Ammon's horn (tissue), 1 donor: ENCODE data around the gene ANTXRL.
"Not testable (repeated sequence)": the region's sequence is repeated elsewhere in the genome, so short reads cannot be mapped to it uniquely, and the experiment has no call there.

Experiments
- DNase-seq: peaks from one replicate; pipeline ENCODE4 v3.0.0-alpha.2; 2016; ENCODE audit warnings: low spot score

Gene ANTXRL

DNA sequence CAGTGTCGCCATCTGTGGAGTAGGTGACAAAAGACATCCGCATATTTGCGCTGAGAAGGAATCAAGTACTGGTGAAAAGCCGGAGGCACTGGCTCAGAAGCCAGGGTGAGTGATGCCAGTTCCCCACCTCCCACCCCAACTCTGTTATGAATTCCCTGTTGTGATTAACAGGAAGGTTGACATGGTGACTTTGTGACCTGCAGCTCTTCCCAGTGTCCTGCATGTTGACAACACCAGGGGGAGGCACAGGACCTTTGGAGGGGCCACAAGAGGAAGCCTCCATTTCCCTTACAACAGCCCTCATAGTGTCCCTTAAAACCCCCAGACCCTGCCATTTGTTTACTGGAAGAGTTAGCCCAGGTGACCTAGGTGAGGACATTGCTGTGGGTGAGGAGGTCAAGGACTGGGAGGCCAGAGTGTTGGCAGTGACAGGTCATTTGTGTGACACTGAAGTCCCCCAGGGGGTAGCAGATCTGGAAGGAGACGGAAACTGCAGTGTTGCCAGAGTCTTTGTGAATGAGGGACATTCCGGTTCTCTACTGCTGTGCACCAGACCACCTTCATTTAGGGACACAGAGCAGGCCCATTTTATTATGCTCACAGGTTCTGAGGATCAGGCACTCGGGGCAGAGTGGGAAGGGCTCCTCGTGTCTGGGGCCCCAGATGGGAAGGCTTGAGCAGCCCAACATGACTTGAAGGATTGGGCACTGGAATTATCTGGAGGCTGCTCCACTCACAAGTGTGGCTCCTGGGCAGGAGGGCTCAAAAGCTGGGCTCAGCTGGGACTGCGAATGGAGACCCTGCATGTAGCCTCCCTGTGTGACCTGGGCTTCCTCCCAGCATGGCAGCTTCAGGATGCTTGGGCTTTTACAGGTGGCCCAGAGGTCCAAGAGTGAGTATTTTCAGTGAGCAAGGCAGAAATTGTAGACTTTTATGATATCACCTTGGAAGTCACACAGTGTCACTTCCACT lies 13.0 kb upstream of the ANTXRL start:
- DNase-seq = no peak

DNA sequence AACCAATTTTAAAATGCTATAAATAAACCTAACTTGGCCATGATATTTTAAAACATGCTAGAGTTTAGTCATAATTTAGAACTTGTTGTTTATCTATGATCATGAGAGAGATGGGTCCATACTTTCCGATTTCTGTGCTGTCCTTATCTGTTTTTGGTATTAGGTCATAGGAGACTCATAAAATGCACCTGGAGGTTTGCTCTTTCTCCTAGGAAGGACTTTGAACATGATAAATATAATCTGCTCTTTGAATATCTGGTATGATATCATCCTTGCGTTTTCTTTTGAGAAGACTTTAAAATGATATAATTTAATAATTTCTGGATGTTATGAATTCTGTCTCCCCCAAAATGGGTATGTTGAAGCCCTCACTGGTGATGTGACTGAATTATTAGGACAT lies 9.0 kb upstream of the ANTXRL start:
- no peak for DNase-seq

DNA sequence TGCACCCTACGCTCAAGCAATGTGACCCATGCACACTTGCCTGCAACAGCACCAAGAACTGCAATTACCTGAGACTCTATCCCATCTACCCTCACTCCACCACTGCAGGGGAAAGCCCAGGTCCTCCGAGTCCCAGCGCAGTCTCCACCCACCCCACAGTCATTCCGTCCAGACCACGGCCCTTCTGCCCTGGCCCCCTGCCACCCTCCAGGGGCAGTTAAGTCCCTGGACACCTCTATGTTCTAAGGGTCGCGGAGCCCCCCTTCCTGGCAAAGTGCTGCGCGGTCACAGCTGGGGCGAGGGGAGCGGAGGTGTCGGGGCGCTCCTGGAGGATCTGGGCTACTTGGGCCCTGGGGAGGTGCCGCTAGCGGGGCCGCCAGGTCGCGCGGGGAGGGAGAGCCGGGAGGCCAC lies 4.4 kb upstream of the ANTXRL start:
- not testable (repeated sequence) for DNase-seq

DNA sequence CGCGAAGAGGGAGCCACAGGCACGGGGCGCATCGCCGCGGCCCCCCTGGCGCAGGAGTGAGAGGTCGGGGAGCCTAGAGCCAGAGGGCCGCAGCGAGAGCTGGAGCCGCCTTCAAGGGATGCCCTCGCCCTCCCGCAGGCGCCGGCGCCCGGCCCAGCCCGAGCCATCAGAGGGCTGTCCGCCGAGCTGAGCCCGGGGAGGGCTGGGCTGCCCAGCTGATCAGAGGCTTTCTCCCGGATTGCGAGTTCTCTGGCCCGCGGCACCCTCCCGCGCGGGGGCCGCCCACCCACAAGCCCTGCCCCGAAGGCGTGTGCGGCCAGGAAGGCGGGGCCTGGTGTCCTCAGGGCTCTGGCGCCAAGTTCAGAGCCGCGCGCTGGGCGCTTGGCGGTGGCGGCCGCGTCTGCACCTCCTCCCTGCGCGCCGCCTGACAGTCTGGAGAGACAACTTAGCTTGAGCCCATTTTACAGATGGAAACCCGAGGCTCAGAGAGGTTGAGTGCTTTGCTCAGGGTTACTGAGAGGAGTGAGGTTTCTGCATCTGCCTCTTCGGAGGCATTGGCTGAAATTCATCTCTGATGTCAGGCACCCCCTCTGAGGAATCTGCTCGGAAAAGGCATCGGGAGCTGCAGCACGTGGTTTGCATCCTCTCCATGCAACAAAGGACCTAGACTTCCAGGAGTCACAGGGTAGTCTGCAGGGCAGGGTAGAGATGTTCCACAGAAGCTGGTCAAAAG lies 3.8 kb upstream of the ANTXRL start:
- peak; percentile 92 for DNase-seq

DNA sequence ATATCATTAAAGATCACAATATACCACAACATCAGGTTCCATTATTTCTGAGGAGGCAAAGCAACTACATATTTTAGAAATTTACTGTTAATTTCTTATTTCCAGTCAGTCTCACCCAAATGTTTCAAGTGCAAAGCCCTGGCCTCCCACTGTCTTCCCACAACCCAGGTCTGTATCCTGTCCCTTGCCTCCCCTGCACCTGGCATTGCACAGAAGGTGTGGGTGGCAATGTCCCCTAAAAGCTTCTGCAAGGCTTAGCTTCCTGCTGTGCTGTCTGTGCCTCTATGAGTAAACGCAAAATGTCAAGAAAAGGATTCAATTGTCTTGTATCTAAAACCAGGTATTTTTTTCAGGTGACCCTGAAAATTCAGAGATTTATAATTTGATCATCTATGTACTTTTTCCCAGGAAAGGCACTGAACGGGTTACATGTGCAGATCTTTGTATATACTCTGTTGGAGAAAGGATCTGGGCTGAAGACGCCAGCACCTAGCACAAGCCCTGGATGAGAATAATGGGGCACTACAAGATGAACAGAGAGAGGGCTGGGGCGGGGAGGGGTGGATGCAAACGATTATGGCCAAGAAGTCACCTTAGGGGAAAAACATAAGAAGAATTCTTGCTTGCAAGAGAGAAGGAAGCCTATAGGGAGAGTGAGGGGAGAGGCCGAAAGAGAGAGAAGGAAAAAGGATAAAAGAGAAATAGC lies 3.1 kb upstream of the ANTXRL start:
- DNase-seq = no peak

DNA sequence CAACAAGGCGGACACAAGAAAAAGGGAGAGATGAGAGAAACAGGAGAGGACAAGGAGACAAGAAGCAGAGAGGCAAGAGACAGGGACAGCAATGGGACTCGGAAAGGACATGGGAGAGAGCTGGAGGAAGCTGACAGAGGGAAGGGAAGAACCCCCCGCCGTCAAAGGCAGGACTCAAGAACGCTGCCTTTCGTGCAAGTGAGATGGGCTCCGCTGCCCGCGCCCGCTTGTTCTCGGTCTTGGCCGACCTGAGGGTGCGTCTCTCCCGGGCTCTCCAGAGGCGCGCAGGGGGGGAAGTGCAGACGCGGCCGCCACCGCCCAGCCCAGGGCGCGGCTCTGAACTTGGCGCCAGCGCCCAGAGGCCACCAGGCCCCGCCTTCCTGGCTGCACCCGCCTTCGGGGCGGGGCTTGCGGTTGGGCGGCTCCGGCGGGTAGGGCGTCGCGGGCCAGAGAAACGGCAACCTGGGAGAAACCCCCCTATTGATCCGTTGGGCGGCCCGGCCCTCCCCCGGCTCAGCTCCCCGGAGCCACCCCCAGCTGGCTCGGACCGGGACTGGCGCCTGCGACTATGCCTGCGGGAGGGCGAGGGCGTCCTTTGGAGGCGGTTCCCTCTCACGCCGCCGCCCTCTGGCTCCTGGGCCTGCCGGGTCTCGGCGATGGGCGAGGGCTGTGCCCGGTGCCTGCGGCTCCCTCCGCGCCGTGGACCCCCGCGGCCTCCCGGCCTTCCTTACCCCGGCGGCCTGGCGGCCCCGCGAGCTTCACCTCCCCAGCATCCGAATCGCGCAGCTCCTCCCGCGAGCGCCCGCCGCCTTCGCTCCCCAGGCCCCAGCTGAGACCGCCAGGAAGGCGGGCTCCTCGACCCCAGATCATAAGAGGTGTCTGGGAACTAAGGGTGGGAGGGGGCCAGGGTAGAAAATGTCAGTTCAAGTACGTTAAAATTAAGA lies 2.2 kb upstream of the ANTXRL start:
- DNase-seq = peak; percentile 90

DNA sequence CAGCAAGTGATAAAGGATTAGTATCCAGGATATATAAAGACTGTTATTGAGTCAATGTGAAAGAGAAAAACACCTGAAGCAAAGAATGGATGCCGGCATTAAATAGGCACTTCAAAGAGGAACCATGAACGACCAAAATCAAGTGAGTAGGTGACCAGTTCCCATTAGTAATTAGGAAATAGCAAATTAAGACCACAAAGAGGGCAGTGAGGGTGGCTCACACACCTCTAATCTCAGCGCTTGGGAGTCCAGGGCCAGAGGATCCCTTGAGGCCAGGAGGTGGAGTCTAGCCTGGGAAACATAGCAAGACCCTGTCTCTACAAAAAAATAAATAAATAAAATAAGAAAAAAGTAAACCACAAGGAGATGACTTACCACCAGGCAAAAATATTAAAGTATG lies 1.5 kb upstream of the ANTXRL start:
- no peak for DNase-seq

DNA sequence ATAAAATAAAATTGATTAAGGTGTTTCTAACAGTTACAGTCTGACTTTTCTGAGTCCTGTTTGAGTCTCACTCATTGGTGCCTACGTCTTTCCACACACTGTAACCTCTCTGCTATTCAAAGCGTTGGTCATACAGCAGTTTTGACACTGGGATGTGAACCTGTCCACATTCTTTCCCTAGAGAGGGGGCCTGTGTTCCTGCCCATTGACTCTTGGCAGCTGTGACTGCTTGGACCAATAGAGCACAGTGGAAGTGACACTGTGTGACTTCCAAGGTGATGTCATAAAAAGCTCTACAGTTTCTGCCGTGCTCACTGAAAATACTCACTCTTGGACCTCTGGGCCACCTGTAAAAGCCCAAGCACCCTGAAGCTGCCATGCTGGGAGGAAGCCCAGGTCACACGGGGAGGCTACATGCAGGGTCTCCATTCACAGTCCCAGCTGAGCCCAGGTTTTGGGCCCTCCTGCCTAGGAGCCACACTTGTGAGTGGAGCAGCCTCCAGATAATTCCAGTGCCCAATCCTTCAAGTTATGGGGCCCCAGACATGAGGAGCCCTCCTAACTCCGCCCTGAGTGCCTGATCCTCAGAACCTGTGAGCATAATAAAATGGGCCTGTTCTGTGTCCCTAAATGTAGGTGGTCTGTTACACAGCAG lies 704 bp upstream of the ANTXRL start:
- DNase-seq = no peak

DNA sequence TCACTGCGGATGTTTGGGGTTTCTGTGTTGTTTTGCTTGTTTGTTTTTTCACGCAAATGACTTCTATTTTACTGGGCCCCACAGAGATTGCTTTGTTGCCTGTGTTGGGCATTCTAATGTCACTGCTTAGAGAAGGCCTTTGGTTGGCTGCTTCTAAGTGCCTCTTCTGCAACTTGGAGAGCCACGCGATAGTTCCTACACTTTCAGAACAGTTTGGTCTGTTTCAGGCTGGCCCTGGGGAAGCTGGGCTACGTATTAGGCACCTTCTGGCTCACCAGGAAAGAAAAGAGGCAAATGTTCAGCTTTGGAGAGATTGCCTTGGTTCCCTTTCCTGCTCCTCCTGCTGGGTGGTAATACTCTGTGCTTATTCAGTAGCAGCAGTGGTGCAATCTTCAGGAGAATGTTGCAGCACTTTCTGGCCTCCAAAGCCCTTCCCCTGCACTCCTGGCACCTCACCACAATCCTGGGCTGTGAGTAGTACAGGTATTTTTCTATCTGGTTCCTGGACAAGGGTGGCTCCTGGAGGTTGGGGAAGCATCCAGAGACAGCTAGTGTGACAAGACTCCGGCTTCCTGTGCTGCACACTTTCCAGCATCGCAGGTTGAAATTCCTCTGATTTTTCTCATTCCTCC lies 1.2 kb downstream of the ANTXRL start:
- no peak for DNase-seq

DNA sequence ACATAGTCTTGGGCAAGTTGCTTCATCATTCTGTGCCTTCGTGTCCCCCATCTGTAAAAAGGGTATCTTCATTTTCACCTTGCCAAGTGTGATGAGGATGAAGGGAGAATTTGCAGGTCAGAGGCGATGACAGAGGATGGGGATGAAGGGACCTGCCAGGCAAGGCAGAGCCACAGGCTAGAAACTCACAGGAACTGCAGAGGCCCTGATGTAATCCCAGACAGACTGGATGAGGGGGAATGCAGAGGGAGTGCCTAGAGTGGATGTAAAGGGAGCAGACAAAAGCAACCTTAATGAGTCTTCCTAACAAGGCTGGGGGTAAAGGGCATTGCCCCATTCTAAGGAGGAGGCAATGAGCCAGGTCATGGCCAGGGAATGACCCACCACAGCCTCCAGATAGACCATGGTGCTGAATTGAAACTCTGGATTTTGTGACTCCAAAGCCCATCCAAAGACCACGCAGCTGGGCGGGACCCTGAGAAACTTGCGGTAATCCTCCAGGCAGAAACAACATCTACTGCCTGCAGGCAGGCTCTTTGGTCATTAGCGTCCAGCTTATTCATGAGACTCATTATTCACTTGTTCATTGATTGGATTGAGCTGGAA lies 1.9 kb downstream of the ANTXRL start:
- DNase-seq = no peak

DNA sequence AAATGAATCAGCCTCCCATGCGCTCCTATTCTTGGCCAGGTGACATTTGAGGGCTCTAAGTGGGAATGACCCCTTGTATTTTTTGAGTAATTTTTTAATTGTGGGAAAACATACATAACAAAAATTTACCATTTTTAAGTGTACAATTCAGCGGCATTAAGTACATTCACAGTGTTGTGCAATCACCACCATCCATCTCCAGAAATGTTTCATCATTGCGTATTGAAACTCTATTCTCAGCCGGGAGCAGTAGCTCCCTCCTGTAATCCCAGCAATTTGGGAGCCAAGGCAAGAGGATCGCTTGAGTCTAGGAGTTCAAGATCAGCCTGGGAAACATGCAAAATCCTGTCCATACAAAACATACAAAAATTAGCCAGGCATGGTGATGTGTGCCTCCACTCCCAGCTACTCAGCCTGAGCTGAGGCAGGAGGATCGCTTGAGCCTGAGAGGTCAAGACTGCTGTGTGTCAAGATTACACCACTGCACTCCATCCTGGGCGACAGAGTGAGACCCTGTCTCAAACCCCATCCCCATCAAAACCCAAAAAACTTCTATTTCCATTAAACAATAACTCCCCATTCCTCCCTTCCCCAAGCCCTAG lies 2.5 kb downstream of the ANTXRL start:
- no peak for DNase-seq

DNA sequence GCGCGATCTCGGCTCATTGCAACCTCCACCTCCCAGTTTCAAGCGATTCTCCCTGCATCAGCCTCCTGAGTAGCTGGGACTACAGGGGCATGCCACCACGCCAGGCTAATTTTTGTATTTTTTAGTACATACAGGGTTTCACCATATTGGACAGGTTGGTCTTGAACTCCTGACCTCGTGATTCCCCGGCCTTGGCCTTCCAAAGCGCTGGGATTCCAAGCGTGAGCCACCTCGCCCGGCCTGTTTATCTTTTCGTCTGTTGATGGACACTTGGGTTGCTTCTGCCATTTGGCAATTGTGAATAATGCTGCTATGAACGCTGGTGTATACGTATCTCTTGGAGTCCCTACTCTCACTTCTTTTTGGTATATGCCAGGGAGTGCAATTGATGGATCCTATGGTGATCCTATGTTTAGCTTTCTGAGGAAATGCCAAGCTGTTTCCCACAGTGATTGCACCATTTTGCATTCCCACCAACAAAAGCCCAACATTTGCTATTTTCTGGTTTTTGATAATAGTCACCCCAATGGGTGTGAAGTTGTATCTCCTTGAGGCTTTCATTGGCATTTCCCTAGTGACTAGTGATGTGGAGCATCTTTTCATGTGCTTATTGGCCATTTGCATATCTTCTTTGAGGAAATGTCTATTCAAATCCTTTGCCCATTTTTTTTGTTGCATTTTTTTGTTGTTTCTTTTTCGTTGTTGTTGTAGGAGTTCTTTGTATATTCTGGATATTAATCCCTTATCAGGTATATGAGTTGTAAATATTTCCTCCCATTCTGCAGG lies 3.5 kb downstream of the ANTXRL start:
- no peak for DNase-seq

DNA sequence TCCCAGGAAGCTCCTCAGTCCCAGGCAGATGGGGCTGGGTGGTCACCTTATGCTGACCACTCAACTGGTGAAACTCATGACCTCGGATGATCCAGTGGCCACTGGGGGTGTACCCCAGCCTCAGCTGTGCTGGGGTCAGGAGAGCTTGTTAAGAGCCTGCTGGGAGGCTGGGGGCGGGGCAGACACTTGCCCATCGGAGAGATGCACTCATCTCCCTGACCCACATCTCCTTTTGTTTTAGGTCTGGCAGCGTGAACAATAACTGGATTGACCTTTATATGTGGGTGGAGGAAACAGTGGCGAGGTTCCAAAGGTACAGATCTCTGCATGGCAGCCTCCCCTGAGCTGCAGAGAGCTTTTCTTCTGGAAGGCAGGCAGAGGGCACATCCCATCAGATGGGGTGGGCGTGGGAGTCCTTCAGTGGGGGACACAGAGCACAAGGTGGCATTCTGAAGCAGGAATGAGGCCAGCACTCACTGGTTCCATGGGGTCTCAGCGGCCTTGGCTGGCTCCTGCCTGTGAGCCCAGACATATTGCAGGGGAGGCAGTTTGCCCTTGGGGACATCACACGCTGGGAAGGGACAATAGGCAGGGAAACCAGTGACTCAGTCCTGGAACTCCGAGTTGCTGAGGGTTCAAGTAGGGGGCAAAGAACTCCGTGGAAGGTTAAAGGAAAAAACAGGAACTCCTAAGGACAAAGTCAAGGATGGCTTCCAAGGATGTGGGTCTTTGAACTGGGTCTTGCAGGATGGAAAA lies 5.2 kb downstream of the ANTXRL start:
- DNase-seq = no peak

DNA sequence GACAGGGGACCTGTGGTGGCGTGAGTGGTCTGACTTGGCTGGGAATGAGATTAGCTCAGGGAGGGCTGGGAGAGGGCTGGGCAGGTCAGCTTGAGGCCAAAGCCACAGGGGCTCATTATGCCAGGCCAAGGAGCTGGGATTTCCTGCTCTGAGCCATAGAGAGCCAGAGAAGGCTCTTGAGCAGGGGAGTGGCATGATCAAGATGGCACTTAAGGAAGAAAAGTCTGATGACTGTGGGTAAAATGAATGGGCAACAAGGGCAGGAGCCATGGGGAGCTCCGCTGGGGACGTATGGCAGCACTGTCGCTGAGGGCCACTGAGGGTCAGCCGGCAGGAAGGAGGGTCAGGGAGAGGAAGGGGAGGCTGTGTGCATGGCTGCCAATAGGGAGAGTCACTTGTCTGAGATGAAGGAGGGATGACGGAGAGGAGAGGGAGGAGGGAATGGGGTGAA lies 5.8 kb downstream of the ANTXRL start:
- no peak for DNase-seq

DNA sequence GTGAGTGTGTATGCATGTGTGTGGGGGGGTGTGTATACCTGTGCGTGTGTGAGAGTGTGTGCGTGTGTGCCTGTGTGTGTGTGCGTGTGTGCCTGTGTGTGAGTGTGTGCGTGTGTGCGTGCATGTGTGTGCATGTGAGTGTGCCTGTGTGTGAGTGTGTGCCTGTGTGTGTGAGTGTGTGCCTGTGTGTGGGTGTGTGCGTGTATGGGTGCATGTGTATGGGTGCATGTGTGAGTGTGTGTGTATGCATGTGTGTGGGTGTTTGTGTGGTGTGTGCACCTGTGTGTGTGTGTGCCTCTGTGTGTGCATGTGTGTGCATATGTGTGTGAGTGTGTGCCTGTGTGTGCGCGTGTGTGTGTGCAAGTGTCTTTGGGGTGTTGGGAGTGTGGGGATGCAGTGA lies 6.4 kb downstream of the ANTXRL start:
- DNase-seq = no peak

DNA sequence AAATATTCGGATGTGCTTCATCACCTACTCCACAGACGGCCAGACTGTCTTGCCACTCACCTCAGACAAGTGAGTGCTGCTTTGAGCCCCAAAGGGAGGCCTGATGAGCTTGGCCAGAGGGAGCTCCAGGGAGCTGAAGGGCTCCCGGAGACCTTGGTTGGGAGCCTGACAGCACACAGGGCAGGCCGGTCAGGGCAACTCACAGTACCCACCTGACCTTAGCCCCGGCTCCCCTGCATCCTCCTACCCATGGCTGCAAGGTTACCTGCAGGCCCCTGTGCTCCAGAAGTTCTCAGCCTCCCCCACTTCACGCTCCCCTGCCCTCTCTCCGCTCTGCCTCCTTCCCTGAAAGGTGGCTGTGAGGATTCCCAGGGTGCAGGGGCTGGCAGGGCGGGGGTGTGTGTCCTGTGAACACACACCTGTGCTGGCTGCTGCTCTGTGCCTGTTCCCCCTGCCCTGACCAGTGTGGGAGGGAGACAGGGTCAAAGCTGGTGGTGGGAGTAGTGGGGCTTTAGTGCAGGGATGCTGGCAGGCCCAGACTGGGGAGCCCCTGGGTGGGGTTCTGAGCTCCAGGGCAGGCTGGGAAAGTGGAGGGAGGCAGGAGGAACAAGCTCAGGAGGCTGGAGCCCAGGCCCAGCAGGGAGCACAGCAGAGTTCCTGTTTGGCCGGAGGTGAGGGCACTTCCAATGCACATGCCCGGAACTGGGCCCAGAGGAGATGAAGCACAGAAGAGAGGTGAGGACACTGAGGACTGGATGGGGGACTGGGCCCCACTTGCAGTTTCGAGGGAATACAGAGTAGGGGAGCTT lies 7.2 kb downstream of the ANTXRL start:
- no peak for DNase-seq

DNA sequence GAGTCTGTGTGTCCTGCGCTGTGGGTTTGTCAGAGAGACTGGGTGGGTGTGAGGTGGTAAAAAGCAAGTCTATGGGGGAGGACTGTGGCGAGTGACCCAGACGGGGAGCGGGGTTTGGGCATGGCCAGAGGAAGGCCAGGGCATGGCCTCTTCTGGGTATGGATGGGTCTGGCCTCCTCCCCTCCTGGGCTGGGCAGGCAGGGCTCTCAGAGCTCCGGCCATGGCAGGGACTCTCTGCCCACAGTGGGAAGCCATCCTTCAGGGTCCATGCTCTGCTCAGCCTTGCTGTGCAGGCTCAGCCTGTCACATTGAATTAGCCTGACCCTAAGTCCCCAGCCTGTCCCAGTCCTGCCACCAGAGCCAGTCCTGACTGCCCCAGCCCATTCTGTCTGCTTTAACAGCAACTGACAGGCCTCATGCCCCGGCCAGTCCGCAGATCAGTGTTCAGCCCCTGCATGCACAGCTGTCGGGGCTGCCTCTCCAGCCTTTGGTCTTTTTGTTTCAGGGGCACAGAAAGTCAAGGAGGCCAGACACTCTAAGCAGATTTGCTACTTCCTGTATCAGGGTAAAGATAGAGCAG lies 7.9 kb downstream of the ANTXRL start:
- no peak for DNase-seq
